Body of pancreas (tissue), 4 donors: Measurements from ENCODE around the gene EPHA4.

ENCODE experiments used
- CTCF ChIP-seq, 7 experiments: fragments of 450-650 bp in 4 of 7; fragments of 200-600 bp in 3 of 7; sonication (generic) in 3 of 7; IDR thresholded peaks; one replicate each; pipeline ENCODE4 v1.5.1; 2016 to 2019; ENCODE audit warnings: antibody characterized with exemption in 7 of 7
- POLR2A ChIP-seq, 3 donors: fragments of 450-650 bp; IDR thresholded peaks; one replicate each; pipeline ENCODE4 v1.6.1; 2016; ENCODE audit warnings: antibody characterized with exemption in 3 of 3, mild to moderate bottlenecking in 2 of 3

GRCh38 chr2:221612161-221612560 lies 40.1 kb upstream of the EPHA4 start:
- TF ChIP-seq CTCF (IDR thresholded peaks at IDR 0.05) = no peak
- TF ChIP-seq POLR2A (IDR thresholded peaks at IDR 0.05) = no peak
